Peyer's patch (tissue), 4 donors: Measurements from ENCODE around the gene TDRD10. TPM values are rescaled to one million over a fixed set of nuclear protein-coding genes. Genes with fewer than 3 reads are reported as not detected.

Source experiments
- DNase-seq, 3 donors: peaks; one replicate each; pipeline ENCODE4 v3.0.0-alpha.2; 2017 to 2019
- H3K27ac ChIP-seq, 4 donors: fragments of 200-600 bp; sonication (generic); one replicate each; pipeline ENCODE4 v1.5.1; 2016 to 2019
- H3K27me3 ChIP-seq, 2 donors: fragments of 200-600 bp; sonication (generic); one replicate each; pipeline ENCODE4 v1.5.1; 2019
- H3K36me3 ChIP-seq, 3 donors: fragments of 200-600 bp; sonication (generic); one replicate each; pipeline ENCODE4 v1.5.1; 2016 to 2019
- H3K4me1 ChIP-seq, 4 donors: fragments of 200-600 bp; sonication (generic); one replicate each; pipeline ENCODE4 v1.5.1; 2016 to 2019
- H3K4me3 ChIP-seq, 4 donors: fragments of 200-600 bp; sonication (generic); 1 replicate in 3 of 4; 2 replicates in 1 of 4; pipeline ENCODE4 v1.5.1; 2016 to 2019; ENCODE audit warnings: mild to moderate bottlenecking in 1 of 4
- H3K9me3 ChIP-seq, 4 donors: fragments of 200-600 bp; sonication (generic); one replicate each; pipeline ENCODE4 v1.5.1; 2016 to 2019; ENCODE audit warnings: mild to moderate bottlenecking in 1 of 4
- CTCF ChIP-seq, 6 experiments: fragments of 450-650 bp in 4 of 6; fragments of 200-600 bp in 2 of 6; sonication (generic) in 1 of 6; IDR thresholded peaks; one replicate each; pipeline ENCODE4 v1.5.1; 2017 to 2019; ENCODE audit warnings: antibody characterized with exemption in 6 of 6, mild to moderate bottlenecking in 3 of 6, moderate library complexity in 1 of 6
- POLR2A ChIP-seq, 2 donors: fragments of 450-650 bp; IDR thresholded peaks; one replicate each; pipeline ENCODE4 v1.5.1; 2017; ENCODE audit warnings: antibody characterized with exemption in 2 of 2, mild to moderate bottlenecking in 2 of 2, moderate library complexity in 2 of 2
- total RNA-seq, 4 donors: library from RNA; depleted of rRNA; stranded (reverse); fragments of >200 nt; gene quantifications; one replicate each; pipeline ENCODE4 v1.1.0, GENCODE V29; 2016

The TDRD10 gene
- total RNA-seq, 4 donors from 2014 or later = 0.53 to 3.5 (median 1.6) TPM; not detected in 1

- H3K4me3 ChIP-seq = peak within 1 kb of the TSS; percentile 76 to 99 (median 98)
- H3K4me1 ChIP-seq = peaks cover 4 to 29% (median 14%) of the 10 kb centered on the region in 4 donors
- H3K9me3 ChIP-seq = no peaks in the 10 kb centered on the region
- H3K27ac ChIP-seq = peak within 1 kb of the TSS; percentile 79 to 97 (median 92)
- peak in 1 of 2 donors; percentile 50 for TF ChIP-seq POLR2A (IDR thresholded peaks at IDR 0.05)
- no peak for TF ChIP-seq CTCF (IDR thresholded peaks at IDR 0.05)
- no peaks in the 10 kb centered on the region for H3K27me3 ChIP-seq
- DNase-seq = peak; percentile 40 to 74 (median 74)
- H3K36me3 ChIP-seq = peaks cover 0 to 29% (median 0%) of the 10 kb centered on the region in 3 donors
These were observed 56.1 kb downstream of the TDRD10 start, which contains the start of gene UBE2Q1 for GRCh38 chr1:154557939-154558719. Gene UBE2Q1, minus strand, starts transcription at chr1:154558662. Its CDS starts 109 bp downstream, at chr1:154558553.

- Histone ChIP-seq H3K36me3 (peaks cover 0 to 21% (median 0%) of the 10 kb centered on the region in 3 donors), H3K9me3 (no peaks in the 10 kb centered on the region), H3K27me3 (no peaks in the 10 kb centered on the region), H3K27ac (peak overlapping the region; percentile 79 to 97 (median 92)), H3K4me1 (peaks cover 4 to 29% (median 14%) of the 10 kb centered on the region in 4 donors), H3K4me3 (peak overlapping the region; percentile 76 to 99 (median 98))
- no peak for TF ChIP-seq POLR2A (IDR thresholded peaks at IDR 0.05)
- TF ChIP-seq CTCF (IDR thresholded peaks at IDR 0.05) = peak in 1 of 6 experiments; percentile 16
- DNase-seq = peak; percentile 99 to 100 (median 100)
These were observed 56.9 kb downstream of the TDRD10 start for GRCh38 chr1:154558720-154559465.

GRCh38 chr1:154559466-154560044 is 57.5 kb downstream of the TDRD10 start:
- DNase-seq = peak; percentile 79 to 92 (median 81)
- peaks cover 4 to 29% (median 14%) of the 10 kb centered on the region in 4 donors for H3K4me1 ChIP-seq
- peak overlapping the region; percentile 76 to 99 (median 98) for H3K4me3 ChIP-seq
- no peaks in the 10 kb centered on the region for H3K9me3 ChIP-seq
- TF ChIP-seq CTCF (IDR thresholded peaks at IDR 0.05) (peak; percentile 90 to 97 (median 92)), POLR2A (IDR thresholded peaks at IDR 0.05) (peak in 1 of 2 donors; percentile 9)
- no peaks in the 10 kb centered on the region for H3K27me3 ChIP-seq
- peak overlapping the region; percentile 79 to 97 (median 92) for H3K27ac ChIP-seq
- peaks cover 0 to 14% (median 0%) of the 10 kb centered on the region in 3 donors for H3K36me3 ChIP-seq

- Histone ChIP-seq H3K4me3 (no peak overlapping the region), H3K36me3 (no peaks in the 10 kb centered on the region), H3K9me3 (no peaks in the 10 kb centered on the region), H3K4me1 (peaks cover 0 to 8% (median 3%) of the 10 kb centered on the region in 4 donors), H3K27ac (no peak overlapping the region), H3K27me3 (no peaks in the 10 kb centered on the region)
- TF ChIP-seq CTCF (IDR thresholded peaks at IDR 0.05) (no peak), POLR2A (IDR thresholded peaks at IDR 0.05) (no peak)
- no peak for DNase-seq
These were observed 63.9 kb downstream of the TDRD10 start for GRCh38 chr1:154565876-154566275.
